Memory B cell (primary cell): ENCODE data around the gene SNCAIP.
"Not testable (repeated sequence)": the region's sequence is repeated elsewhere in the genome, so short reads cannot be mapped to it uniquely, and the experiment has no call there.

Experiments
- ATAC-seq: fragments of 150-1000 bp; cut with Tn5 transposase; 2 replicates; pipeline ENCODE4 v1.10.0; 2021; ENCODE audit warnings: low read depth, mild to moderate bottlenecking, moderate library complexity
- DNase-seq, 2 donors: peaks; one replicate each; pipeline ENCODE4 v3.0.0; 2022; ENCODE audit warnings: low spot score in 2 of 2
- H3K27ac Mint-ChIP-seq: one replicate; pipeline ENCODE4 v1.8.0; 2022; ENCODE audit warnings: mild to moderate bottlenecking, moderate library complexity, mixed read lengths
- H3K27me3 Mint-ChIP-seq: one replicate; pipeline ENCODE4 v1.8.0; 2022; ENCODE audit warnings: mixed read lengths
- H3K36me3 Mint-ChIP-seq: one replicate; pipeline ENCODE4 v1.8.0; 2022; ENCODE audit warnings: mild to moderate bottlenecking, mixed read lengths
- H3K4me1 Mint-ChIP-seq: one replicate; pipeline ENCODE4 v1.8.0; 2022; ENCODE audit warnings: mixed read lengths
- H3K4me3 Mint-ChIP-seq: one replicate; pipeline ENCODE4 v1.8.0; 2022; ENCODE audit warnings: mild to moderate bottlenecking, moderate library complexity, mixed read lengths
- H3K9me3 Mint-ChIP-seq: one replicate; pipeline ENCODE4 v1.8.0; 2022; ENCODE audit warnings: mixed read lengths

SNCAIP gene

DNA sequence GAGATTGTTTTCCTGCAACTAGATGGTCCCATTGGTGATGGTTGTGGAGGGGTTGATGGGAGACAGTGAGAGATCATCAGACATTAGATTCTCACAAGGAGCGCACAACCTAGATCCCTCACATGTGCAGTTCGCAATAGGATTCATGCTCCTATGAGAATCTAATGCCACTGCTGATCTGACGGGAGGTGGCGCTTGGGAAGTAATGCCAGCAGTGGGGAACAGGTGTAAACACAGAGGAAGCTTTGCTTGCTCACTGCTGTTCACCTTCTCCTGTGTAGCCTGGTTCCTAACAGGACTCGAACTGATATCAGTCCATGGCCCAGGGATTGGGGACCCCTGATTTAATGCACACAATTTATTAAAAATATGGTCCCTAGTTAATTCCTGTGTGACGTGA, 18.8 kb downstream of the SNCAIP start:
- DNase-seq, result no peak
- no peaks in the 10 kb centered on the region for H3K4me1 Mint-ChIP-seq
- H3K27ac Mint-ChIP-seq, result no peak overlapping the region
- peaks cover 6% of the 10 kb centered on the region for H3K9me3 Mint-ChIP-seq
- peaks cover 6% of the 10 kb centered on the region for H3K27me3 Mint-ChIP-seq
- H3K4me3 Mint-ChIP-seq, result no peak overlapping the region
- no peak for ATAC-seq
- H3K36me3 Mint-ChIP-seq, result no peaks in the 10 kb centered on the region

DNA sequence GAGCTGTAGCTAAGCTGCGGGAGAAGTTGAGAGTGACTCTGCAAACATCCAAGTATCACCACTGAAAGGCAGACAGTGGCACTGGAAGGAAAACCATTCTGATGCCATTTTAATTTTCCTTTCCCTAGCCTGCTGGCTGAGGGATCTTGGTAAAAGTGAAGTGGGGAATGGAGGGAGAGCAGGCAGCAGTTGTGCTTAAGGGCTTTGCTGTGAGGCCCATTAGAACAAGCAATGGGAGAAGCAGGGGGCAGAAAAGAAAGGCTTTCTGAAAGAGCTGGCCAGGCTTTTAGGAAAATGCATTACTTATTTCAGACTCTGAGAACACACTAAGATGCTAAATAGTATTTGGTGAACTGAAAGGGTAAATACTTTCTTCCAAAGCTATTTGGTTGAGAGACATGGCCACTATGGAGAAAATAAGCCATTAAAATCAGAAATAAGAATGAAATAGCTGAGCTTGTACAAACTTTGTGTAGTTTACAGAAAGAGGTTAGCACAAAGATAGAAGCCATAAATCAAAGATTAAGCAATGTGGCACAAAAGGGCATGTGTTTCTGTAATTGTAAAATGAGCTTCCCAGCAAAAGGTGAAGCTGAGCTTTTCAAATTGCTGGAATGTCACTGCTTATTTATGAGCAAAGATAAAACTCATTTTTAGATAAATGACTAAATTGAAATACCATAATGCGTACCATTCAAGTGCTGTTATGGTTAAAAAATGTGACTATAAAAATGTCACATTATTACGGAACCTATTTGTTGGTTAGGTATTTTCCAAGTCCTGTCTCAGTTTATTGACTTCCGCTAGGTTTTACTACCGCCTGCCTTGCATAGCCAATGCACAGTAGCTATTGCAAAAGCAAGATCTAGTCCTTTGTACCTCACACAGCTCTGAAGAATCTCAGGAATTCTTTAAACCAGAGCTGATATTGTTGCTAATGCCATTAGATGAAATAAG, 20.8 kb downstream of the SNCAIP start:
- ATAC-seq, result no peak
- Mint-ChIP-seq H3K4me1 (no peaks in the 10 kb centered on the region), H3K9me3 (peaks cover 3% of the 10 kb centered on the region), H3K27ac (no peak overlapping the region), H3K36me3 (no peaks in the 10 kb centered on the region), H3K4me3 (no peak overlapping the region), H3K27me3 (peaks cover 6% of the 10 kb centered on the region)
- DNase-seq, result no peak

DNA sequence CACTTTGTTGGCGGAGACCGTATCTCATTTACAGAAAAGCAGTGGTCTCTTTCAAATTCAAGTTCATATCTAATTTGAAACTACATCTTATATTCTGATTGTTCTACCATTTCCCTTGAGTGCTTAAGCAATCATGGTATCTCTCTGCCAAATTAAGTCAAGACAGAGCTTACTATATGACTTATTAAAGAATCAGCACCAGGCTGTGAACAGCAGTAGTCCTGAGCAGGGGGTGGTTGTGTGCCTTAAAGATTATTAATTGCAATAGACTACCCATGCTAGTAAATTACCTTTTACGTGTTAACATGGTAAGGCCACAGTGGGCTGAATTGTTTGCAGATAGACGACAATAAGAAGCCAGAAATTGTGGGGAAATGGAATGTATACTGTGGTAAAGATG, 21.5 kb downstream of the SNCAIP start:
- Mint-ChIP-seq H3K27ac (no peak overlapping the region), H3K4me3 (no peak overlapping the region), H3K27me3 (peaks cover 6% of the 10 kb centered on the region), H3K4me1 (no peaks in the 10 kb centered on the region), H3K9me3 (no peaks in the 10 kb centered on the region), H3K36me3 (no peaks in the 10 kb centered on the region)
- ATAC-seq, result no peak
- DNase-seq, result no peak

DNA sequence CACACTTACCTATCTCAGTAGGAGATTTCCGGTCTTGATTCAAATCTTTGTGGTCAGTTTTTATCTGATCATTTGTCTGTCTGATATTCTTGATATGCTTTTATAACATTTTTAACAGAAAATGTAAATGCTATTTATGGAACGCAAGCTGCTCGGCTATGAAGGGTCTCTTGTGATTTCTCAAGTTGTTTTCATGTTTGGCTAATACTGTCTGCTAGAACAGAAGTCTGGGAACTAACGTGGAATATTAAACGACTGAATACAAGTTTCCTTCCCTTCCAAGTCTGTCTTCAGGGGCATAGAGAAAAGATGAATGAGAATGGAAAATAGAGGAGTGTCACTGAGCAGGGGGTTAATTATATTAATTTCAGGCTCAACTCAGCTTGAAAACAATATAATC, 27.6 kb downstream of the SNCAIP start:
- no peaks in the 10 kb centered on the region for H3K4me1 Mint-ChIP-seq
- H3K36me3 Mint-ChIP-seq, result no peaks in the 10 kb centered on the region
- no peak overlapping the region for H3K27ac Mint-ChIP-seq
- H3K27me3 Mint-ChIP-seq, result peaks cover 1% of the 10 kb centered on the region
- no peak for DNase-seq
- no peaks in the 10 kb centered on the region for H3K9me3 Mint-ChIP-seq
- no peak for ATAC-seq
- H3K4me3 Mint-ChIP-seq, result no peak overlapping the region

DNA sequence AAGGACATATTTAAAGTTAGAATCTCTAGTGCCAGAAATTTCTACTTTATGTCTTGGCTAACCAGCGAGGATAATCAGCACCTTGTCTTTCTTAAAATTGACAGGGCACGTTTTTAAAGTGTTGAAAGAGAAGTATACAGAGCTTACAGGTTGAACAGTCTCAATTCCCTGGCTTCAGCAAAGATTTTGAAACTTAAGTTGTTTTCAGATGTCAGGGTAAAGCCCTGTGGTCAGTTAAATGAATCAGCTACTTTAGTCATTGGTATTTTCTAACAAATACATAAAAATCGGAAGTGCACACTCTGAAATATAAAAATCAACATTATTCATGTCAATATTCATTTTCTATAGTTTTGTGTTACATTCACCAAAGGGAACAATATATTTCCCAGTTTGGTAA, 29.1 kb downstream of the SNCAIP start:
- Mint-ChIP-seq H3K27me3 (peaks cover 1% of the 10 kb centered on the region), H3K36me3 (no peaks in the 10 kb centered on the region), H3K27ac (no peak overlapping the region), H3K4me3 (no peak overlapping the region), H3K9me3 (no peaks in the 10 kb centered on the region), H3K4me1 (no peaks in the 10 kb centered on the region)
- DNase-seq, result no peak
- ATAC-seq, result no peak

DNA sequence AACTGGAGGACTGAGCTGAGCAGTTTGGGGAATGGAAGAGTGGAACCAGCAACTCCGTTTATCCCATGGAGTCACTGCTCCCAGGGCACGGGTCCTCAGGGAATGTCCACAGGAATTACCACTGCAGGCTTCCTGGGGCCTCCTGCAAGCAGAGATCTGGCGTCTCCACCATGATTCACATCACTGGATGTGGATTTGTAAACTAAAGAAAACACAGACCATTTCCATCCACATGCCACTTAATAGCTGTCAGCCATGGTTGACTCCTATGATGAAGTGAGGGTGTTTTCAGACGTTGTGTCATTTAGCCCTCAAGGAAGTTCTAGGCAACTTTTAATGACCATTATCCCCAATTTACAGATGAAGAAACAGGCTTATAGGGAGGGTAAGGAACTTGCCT, 30.2 kb downstream of the SNCAIP start:
- no peaks in the 10 kb centered on the region for H3K4me1 Mint-ChIP-seq
- no peak overlapping the region for H3K27ac Mint-ChIP-seq
- no peaks in the 10 kb centered on the region for H3K36me3 Mint-ChIP-seq
- peaks cover 1% of the 10 kb centered on the region for H3K27me3 Mint-ChIP-seq
- ATAC-seq (no peak), DNase-seq (no peak)
- no peaks in the 10 kb centered on the region for H3K9me3 Mint-ChIP-seq
- H3K4me3 Mint-ChIP-seq, result no peak overlapping the region

DNA sequence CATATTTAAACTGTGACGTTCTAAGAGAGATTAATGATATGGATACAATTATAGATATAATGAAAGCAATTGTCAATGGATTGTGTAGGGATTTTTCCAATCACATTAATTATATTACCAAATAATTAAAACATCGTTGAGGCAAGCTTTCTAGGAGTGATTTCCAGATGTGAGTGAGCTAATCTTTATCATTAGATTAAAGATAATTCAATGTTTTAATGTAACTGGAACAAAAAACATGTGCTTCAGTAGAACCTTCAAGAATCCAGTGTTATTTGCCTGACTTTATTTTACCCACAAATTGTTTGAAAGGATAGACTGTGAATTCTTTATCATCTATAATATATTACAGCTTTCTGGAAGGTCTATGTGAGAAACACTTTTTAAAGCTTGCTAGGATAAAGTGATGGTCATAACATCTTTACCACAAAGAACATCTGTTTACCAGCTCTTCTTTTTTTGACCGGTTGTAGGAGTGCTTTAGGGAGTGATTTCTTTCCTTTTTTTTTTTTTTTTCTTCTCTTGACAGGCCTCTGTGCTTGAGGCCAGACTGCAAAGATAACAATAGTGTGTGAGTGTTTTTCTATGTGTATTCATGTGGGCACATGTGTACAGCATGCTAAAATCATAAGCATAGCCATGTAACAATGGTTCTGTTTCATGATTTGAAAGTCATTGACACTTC, 35.0 kb downstream of the SNCAIP start:
- Mint-ChIP-seq H3K27ac (no peak overlapping the region), H3K4me3 (no peak overlapping the region), H3K36me3 (no peaks in the 10 kb centered on the region), H3K4me1 (no peaks in the 10 kb centered on the region), H3K27me3 (peaks cover 1% of the 10 kb centered on the region), H3K9me3 (no peaks in the 10 kb centered on the region)
- ATAC-seq (no peak), DNase-seq (no peak)

DNA sequence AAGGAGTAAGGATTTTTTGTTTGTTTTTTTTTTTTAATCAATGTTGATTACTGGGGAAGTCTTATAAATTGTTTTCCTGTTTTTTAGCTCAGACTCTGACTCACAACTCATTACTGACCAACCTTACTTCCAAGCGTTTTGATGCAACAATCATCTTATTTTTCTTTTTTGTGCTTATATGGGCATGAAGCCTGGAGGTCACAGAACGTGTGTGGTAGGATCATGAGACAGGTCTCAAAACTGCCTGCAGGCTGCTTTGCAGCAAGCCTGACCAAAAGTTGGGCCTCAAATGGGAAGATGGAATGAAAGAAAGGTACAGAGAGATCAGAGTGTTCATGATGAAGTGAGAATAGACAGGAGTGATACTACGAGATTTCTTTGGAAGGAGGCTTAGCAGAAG, 38.5 kb downstream of the SNCAIP start:
- ATAC-seq (no peak), DNase-seq (no peak)
- no peaks in the 10 kb centered on the region for H3K4me1 Mint-ChIP-seq
- H3K4me3 Mint-ChIP-seq, result no peak overlapping the region
- no peak overlapping the region for H3K27ac Mint-ChIP-seq
- no peaks in the 10 kb centered on the region for H3K36me3 Mint-ChIP-seq
- no peaks in the 10 kb centered on the region for H3K27me3 Mint-ChIP-seq
- no peaks in the 10 kb centered on the region for H3K9me3 Mint-ChIP-seq

DNA sequence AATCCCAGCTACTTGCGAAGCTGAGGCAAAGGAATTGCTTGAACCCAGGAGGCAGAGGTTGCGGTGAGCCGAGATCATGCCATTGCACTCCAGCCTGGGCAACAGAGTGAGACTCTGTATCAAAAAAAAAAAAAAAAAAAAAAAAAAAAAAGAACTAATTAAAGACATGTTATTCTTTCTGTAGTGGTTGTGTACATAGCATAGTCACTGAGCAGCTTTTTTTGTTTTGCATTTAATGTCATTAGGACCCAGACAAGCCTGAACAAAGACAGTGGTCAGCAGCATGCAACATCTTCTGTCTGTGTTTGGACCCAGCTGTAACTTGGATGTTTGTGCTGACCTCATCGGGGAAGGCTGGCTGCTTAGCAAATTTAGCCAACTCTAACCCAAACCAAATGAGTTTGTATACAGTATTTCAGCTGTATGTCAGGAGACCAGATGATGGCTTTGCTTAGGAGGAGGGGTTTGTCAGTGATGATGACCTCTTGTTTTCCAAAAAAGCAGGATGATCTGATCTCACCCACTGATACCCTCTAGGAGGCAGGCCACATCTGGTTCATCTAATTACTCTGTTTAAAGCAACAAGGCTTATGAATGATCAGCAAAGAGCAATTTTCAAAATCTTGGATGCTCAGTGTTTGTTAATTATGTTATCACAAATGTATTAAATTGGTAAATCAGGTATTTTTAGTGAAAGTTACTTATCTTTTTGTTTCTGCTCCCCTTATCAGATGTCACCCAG, 39.5 kb downstream of the SNCAIP start:
- Mint-ChIP-seq H3K27me3 (no peaks in the 10 kb centered on the region), H3K9me3 (no peaks in the 10 kb centered on the region), H3K27ac (no peak overlapping the region), H3K4me3 (no peak overlapping the region), H3K4me1 (no peaks in the 10 kb centered on the region), H3K36me3 (no peaks in the 10 kb centered on the region)
- DNase-seq (no peak), ATAC-seq (no peak)

DNA sequence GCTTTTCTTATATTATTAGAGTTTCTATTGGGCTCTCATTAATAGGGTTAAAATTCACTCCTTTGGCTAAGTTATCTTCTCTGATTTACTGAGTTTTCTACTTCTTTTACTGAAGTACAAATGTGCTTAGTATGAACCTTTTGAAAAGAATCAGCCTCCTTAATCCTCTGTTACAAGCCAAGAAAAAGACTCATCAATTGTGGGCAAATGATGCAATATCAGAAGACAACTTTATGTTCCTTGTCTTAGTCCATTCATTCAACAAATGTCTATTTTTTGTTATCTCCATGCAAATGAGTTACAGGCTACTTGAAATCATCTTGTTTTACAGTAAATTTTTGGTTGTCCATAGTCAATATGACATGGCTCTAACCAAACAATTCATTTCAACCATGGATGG, 40.3 kb downstream of the SNCAIP start:
- no peak overlapping the region for H3K27ac Mint-ChIP-seq
- H3K27me3 Mint-ChIP-seq, result no peaks in the 10 kb centered on the region
- H3K9me3 Mint-ChIP-seq, result no peaks in the 10 kb centered on the region
- H3K36me3 Mint-ChIP-seq, result no peaks in the 10 kb centered on the region
- ATAC-seq (no peak), DNase-seq (no peak)
- no peaks in the 10 kb centered on the region for H3K4me1 Mint-ChIP-seq
- no peak overlapping the region for H3K4me3 Mint-ChIP-seq

DNA sequence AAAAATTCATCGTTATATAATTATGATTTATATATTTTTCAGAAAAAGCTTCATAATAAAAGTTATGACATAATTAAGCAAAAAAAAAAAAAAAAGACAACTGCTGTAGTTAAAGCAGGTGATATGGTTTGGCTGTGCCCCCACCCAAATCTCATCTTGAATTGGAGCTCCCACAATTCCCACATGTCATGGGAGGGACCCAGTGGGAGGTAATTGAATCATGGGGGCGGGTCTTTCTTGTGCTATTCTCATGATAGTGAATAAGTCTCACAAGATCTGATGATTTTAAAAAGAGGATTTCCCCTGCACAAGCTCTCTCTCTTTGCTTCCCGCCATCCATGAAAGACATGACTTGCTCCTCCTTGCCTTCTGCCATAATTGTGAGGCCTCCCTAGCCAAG, 41.3 kb downstream of the SNCAIP start:
- not testable (repeated sequence) for H3K36me3 Mint-ChIP-seq, H3K4me3 Mint-ChIP-seq, ATAC-seq, H3K27ac Mint-ChIP-seq, H3K4me1 Mint-ChIP-seq, DNase-seq, H3K9me3 Mint-ChIP-seq, H3K27me3 Mint-ChIP-seq

DNA sequence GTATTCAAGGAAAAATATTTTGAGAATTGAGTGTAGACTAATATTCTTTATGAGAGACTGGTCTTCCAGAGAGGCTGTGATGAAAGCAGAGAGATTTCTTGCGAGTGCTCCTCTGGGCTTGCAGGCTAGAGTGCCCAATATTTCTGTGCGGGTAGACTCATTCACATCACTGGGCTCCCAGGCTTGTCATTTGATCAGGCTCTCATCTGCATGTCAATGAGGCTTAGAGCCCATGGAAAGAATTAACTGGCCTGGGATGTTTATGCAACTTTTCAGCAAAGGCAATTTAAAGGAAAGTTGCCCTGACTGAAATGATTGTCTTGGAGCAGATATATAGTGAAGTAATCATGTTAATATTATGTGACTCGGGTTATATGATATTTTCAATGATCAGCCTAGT, 42.3 kb downstream of the SNCAIP start:
- Mint-ChIP-seq H3K9me3 (no peaks in the 10 kb centered on the region), H3K36me3 (no peaks in the 10 kb centered on the region), H3K4me3 (no peak overlapping the region), H3K27me3 (no peaks in the 10 kb centered on the region), H3K27ac (no peak overlapping the region), H3K4me1 (no peaks in the 10 kb centered on the region)
- DNase-seq (no peak), ATAC-seq (no peak)

DNA sequence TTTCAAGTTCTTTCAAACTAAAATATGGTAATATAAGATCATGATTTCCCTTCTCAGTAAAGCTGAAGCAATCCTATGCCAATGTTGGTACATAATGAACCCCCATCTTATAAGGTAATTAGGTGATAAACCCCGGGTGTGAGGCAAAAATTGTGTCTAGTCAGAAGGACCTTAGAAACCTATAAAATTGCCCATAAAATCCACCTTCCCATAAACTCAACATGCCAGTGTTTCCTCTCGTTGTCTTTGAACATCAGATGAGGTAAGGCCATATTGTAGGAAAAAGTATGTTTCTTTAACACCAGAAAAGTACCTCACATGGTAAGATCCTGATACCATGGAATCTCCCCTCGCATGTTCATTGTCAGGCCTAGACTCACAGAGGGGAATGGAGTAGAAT, 43.3 kb downstream of the SNCAIP start:
- H3K9me3 Mint-ChIP-seq, result no peaks in the 10 kb centered on the region
- DNase-seq, result no peak
- no peaks in the 10 kb centered on the region for H3K36me3 Mint-ChIP-seq
- H3K27ac Mint-ChIP-seq, result no peak overlapping the region
- H3K4me1 Mint-ChIP-seq, result no peaks in the 10 kb centered on the region
- no peak overlapping the region for H3K4me3 Mint-ChIP-seq
- no peak for ATAC-seq
- H3K27me3 Mint-ChIP-seq, result no peaks in the 10 kb centered on the region

DNA sequence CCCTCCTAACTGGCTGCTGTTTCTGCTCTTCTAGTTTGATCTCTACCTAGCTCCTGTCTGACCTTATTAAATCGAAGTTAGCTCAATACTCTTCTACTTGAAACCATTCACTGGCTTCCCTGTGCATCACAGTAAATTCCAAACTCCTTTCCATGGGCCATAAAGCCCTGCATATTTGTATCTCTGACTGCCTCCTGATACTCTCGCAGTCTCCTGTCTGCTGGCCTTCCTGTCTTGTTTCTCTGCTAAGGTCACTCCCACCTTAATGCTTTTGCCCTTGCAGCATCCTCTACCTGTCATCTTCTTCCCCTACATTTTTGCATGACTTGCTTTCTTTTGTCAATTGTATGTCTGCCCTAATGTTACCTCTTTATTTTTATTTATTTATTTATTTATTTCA, 44.8 kb downstream of the SNCAIP start:
- H3K4me3 Mint-ChIP-seq, result no peak overlapping the region
- H3K9me3 Mint-ChIP-seq, result no peaks in the 10 kb centered on the region
- no peaks in the 10 kb centered on the region for H3K4me1 Mint-ChIP-seq
- no peaks in the 10 kb centered on the region for H3K36me3 Mint-ChIP-seq
- ATAC-seq (no peak), DNase-seq (no peak)
- peaks cover 1% of the 10 kb centered on the region for H3K27me3 Mint-ChIP-seq
- no peak overlapping the region for H3K27ac Mint-ChIP-seq
